Stimulated activated CD8-positive, alpha-beta memory T cell treated with anti-CD3 and anti-CD28 coated beads, Interleukin-12 subunit alpha, Interleukin-12 subunit beta, amount 100 ng/mL, for 1 hour (primary cell): ENCODE results near the gene METTL24.
"Not testable (repeated sequence)": the region's sequence is repeated elsewhere in the genome, so short reads cannot be mapped to it uniquely, and the experiment has no call there.

Experiments
- DNase-seq: peaks from one replicate; pipeline ENCODE4 v3.0.0-alpha.2; 2020; ENCODE audit warnings: low read depth

The METTL24 gene

GRCh38 chr6:110360676-110361075, 2.5 kb upstream of the METTL24 start:
- DNase-seq = no peak

- no peak for DNase-seq
Measured at GRCh38 chr6:110359556-110359955, 1.4 kb upstream of the METTL24 start.

- DNase-seq = no peak
Measured at GRCh38 chr6:110358553-110359160, 508 bp upstream of the METTL24 start.

GRCh38 chr6:110357298-110357663, 868 bp downstream of the METTL24 start:
- no peak for DNase-seq

- no peak for DNase-seq
Measured at GRCh38 chr6:110356778-110357177, 1.4 kb downstream of the METTL24 start.

- no peak for DNase-seq
Measured at GRCh38 chr6:110355727-110356126, 2.4 kb downstream of the METTL24 start.

- DNase-seq = no peak
Measured at GRCh38 chr6:110355022-110355421, 3.1 kb downstream of the METTL24 start.

GRCh38 chr6:110354153-110354552, 4.0 kb downstream of the METTL24 start:
- no peak for DNase-seq

- DNase-seq = no peak
Measured at GRCh38 chr6:110353457-110354001, 4.6 kb downstream of the METTL24 start.

DNA sequence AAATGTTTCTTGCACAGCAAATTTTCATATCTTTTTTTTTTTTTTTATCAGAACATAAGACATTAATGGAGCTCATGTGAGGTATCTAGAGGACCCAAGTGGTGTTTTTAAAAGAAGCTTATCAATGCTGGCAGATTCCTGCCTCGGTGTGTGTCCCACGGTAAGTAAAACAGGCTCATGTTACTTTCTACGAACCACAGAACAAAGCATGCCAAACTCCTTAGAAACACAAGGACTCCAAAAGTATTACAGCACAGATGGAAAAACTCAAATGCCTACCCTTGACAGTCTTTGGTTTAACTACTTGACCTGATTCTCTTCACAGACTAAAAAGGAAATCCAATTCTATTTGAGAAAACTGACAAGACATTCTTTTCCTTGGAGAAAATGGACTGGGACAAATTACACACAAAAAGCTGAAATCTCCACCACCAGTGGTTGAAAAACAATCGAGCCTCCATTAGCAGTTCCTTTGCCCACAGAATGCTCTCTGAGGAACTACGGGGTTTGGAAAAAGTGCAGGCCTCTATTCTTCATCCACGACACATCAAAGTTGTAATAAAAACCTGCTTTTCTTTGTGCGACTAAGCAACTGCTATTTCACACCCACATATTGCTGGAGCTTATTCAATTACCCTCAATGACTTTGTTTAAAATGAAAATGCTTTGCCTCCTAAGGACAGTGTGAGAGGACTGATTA, 5.4 kb downstream of the METTL24 start:
- DNase-seq = no peak

- DNase-seq = no peak
Measured at GRCh38 chr6:110351986-110352385, 6.2 kb downstream of the METTL24 start.

DNA sequence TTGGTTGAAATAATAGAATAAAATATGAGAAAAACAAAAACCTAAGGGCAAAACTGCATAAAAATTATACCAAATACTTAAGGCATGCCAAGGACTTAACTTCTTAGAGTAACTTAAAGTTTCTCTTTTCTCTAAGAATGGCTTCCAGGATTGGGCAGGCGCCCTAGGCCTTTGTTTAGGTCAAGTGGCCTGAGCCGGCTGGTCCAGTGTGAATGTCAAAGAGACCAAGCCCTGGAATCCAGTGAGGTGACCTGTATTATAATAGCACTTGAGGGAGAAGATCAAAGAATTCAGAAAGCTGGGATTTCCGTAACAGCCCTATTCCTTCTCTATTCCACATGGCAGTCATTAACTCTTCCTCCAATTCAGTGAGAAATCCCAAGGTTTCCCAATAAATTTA, 6.6 kb downstream of the METTL24 start:
- DNase-seq = no peak

DNA sequence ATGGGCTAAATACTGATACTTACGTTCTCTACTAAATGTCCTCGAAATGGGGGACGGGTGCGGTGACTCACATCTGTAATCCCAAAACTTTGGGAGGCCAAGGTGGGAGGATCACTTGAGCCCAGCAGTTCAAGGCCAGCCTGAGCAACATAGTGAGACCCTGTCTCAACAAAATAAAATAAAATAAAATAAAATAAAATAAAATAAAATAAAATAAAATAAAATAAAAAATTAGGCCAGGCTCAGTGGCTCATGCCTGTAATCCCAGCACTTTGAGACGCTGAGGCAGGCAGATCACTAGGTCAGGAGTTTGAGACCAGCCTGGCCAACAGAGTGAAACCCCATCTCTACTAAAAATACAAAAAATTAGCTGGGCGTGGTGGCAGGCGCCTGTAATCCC, 7.6 kb downstream of the METTL24 start:
- not testable (repeated sequence) for DNase-seq

- no peak for DNase-seq
Measured at GRCh38 chr6:110348961-110349690, 9.0 kb downstream of the METTL24 start.

DNA sequence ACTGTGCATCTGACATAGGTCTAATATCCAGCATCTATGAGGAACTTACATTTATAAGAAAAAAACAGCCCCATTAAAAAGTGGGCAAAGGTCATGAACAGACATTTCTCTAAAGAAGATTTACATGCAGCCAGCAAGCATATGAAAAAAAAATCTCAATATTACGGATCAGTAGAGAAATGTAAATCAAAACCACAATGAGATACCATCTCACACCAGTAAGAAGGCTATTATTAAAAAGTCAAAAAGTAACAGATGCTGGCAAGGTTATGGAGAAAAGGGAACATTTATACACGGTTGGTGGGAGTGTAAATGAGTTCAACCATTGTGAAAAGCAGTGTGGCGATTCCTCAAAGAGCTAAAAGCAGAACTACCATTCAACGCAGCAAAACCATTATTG, 13.1 kb downstream of the METTL24 start:
- no peak for DNase-seq

DNA sequence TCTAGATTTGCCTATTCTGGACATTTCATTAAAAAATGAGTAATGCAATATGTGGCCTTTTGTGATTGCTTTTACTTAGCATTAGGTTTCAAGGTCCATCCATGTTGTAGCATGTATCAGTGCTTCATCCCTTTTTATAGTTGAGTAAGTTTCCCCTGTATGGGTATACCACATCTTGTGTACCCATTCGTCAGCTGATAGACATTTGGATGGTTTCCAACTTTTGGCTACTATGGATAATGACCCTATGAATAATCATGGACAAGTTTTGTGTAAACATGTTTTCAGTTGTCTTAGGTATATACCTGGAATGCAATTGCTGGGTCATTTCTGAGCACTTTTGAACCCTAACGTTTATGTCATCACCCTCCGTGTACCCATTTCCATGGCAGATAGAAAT, 15.4 kb downstream of the METTL24 start:
- no peak for DNase-seq

DNA sequence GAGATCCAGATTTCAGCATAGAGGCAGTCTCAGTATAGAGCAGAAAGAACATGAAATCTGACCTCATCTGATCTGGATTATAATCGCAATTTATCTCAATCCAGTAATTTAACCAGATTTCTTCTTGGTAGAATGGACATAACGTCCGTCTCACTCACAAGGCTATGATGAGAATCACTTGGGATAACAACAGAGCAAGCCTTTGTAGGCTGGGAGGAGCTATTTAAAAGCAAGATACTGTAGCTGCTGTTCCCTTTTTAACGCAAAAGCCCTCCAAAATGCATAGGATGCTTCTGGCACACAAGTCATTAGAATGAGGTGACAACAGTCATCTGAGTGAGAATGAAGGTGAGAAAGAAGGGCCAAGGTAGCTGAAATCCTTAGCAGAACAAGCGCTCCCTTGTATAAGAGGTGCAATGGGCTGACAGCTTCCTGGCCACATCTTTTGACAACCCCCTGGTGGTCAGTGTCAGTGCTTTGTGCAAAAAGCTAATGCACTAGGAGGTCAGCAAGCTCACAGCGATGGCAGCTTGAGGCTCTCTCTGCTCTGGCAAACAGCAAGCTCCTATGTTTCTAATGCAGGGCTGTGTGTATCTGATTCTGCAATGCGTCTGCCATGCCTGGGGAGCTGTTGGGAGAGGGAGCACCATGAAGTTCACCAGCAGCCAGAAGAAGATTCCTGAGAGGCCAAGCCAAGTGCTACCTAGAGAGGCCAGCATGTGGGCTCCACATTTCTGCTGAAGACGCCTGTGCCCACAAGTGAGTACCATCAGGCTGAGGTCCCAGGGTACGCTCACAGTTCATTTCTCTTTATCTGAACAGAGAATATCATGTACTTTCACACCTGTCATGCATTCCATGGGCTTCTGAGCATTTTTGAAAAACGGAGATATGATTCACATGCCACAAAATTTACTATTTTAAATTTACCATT, 16.2 kb downstream of the METTL24 start:
- DNase-seq = no peak

GRCh38 chr6:110341067-110341466, 17.1 kb downstream of the METTL24 start:
- no peak for DNase-seq

GRCh38 chr6:110340392-110340965, 17.7 kb downstream of the METTL24 start:
- DNase-seq = no peak

DNA sequence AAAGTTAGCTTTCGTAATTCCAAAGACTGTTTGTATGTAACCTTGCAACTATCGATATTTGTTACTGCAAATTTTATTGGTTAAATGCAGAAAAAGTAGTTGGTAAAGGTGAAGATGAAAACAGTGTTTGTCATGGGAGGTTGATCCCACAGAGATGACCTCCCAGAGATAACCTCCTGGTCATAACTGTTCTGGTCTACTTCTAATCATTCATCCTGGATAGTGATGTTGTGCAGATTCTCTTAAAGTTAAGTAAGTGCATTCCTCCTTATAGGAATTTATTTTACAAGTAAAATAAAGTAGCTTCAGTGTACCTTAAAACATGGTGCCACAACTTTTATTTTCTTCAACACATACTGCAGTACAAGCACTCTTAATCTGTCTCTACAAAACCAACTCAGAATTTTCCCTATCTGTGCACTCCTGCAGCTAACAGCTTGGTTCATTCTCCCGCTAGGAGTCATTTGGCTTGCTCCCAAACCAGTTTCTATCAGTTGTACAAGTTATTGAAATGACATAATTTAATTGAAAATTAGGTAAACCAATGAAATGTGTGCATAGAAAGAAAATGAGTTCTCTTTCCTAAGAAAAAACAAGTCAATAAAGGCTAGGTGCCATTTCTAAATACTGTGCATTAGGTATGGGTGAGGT, 19.2 kb downstream of the METTL24 start:
- DNase-seq = no peak

DNA sequence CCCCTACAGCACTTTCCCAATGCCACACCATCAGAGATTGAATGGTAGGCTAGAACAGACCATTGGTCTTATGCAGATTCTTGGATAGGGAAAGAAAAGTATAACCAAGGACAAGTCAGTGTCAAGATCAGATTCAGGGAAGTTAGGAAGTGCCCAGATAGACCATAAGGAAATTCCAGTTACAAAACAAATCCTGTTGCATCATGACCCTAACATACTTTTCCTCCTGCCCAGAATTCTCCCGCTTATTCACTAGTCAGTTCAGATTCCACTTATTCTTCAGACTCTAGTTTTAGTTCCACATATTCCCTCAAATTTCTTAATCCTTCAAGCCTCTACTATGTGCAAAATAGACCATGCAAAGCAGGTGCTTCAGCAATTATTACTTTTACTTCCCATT, 20.7 kb downstream of the METTL24 start:
- DNase-seq = no peak
